ENCODE measurements around the gene CAMP. TPM values are rescaled to one million over a fixed set of nuclear protein-coding genes. Genes with fewer than 3 reads are reported as not detected.

The CAMP gene
- not detected in 2 replicates for total RNA-seq (ENCODE audit: low replicate concordance)
- long read RNA-seq: 0 reads

DNA sequence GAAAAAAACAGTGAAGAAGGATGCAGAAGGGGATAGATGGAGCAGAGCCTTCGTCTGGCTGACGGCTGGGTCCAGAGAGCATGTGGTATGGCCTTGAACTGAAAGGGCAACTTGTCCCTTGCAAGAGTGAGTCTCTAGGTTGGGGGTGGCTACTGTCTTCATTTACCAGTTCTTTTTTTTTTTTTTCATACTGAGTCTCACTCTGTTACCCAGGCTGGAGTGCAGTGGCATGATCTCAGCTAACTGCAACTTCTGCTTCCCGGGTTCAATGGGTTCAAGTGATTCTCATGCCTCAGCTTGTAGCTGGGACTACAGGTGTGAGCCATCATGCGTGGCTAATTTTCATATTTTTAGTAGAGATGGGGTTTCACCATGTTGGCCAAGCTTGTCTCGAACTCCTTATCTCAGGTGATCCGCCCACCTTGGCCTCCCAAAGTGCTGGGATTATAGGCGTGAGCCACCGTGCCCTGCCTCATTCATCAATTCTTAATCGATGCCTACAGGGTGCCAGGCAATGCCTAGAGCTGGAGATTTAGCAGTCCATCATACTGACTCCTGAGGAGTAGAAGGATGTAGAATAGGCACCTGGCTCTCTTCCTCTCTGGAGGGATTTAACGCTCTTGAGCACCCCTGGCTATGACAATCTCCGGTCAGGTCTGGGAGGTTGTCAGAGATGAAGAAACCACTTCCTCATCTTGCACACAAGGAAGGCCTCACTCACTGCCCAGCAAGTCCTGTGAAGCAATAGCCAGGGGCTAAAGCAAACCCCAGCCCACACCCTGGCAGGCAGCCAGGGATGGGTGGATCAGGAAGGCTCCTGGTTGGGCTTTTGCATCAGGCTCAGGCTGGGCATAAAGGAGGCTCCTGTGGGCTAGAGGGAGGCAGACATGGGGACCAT lies at the start of gene CAMP:
CAMP (plus strand) TSS at position 880 of the 898 bp plus-strand sequence; CDS start at position 897, 17 bp downstream.
- no peak within 1 kb of the TSS for H3K4me3 Mint-ChIP-seq
- H3K27ac Mint-ChIP-seq: no peak within 1 kb of the TSS
- peaks cover 4% of the 10 kb centered on the region for H3K27me3 Mint-ChIP-seq
- peak; percentile 75 for DNase-seq (ENCODE audit: extremely low spot score, unreplicated experiment)
- no peaks in the 10 kb centered on the region for H3K36me3 Mint-ChIP-seq
- H3K4me1 Mint-ChIP-seq (ENCODE audit: unreplicated experiment): no peaks in the 10 kb centered on the region
- TF ChIP-seq, protein P1, sequence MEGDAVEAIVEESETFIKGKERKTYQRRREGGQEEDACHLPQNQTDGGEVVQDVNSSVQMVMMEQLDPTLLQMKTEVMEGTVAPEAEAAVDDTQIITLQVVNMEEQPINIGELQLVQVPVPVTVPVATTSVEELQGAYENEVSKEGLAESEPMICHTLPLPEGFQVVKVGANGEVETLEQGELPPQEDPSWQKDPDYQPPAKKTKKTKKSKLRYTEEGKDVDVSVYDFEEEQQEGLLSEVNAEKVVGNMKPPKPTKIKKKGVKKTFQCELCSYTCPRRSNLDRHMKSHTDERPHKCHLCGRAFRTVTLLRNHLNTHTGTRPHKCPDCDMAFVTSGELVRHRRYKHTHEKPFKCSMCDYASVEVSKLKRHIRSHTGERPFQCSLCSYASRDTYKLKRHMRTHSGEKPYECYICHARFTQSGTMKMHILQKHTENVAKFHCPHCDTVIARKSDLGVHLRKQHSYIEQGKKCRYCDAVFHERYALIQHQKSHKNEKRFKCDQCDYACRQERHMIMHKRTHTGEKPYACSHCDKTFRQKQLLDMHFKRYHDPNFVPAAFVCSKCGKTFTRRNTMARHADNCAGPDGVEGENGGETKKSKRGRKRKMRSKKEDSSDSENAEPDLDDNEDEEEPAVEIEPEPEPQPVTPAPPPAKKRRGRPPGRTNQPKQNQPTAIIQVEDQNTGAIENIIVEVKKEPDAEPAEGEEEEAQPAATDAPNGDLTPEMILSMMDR (conservative IDR thresholded peaks at IDR 0.05): no peak
- no peaks in the 10 kb centered on the region for H3K9me3 Mint-ChIP-seq

- Mint-ChIP-seq H3K4me3 (no peak overlapping the region), H3K27me3 (no peaks in the 10 kb centered on the region), H3K27ac (no peak overlapping the region), H3K4me1 (ENCODE audit: unreplicated experiment) (peaks cover 4% of the 10 kb centered on the region), H3K36me3 (peaks cover 32% of the 10 kb centered on the region), H3K9me3 (no peaks in the 10 kb centered on the region)
- TF ChIP-seq, protein P1 (conservative IDR thresholded peaks at IDR 0.05): no peak
- DNase-seq (ENCODE audit: extremely low spot score, unreplicated experiment): no peak
These were observed 45.2 kb upstream of the CAMP start for GRCh38 chr3:48178072-48178471.

GRCh38 chr3:48180021-48180420 lies 43.3 kb upstream of the CAMP start:
- H3K36me3 Mint-ChIP-seq: peaks cover 25% of the 10 kb centered on the region
- TF ChIP-seq, protein P1 (conservative IDR thresholded peaks at IDR 0.05): no peak
- no peaks in the 10 kb centered on the region for H3K27me3 Mint-ChIP-seq
- no peak overlapping the region for H3K4me3 Mint-ChIP-seq
- DNase-seq (ENCODE audit: extremely low spot score, unreplicated experiment): no peak
- peaks cover 4% of the 10 kb centered on the region for H3K4me1 Mint-ChIP-seq (ENCODE audit: unreplicated experiment)
- no peak overlapping the region for H3K27ac Mint-ChIP-seq
- H3K9me3 Mint-ChIP-seq: no peaks in the 10 kb centered on the region

DNA sequence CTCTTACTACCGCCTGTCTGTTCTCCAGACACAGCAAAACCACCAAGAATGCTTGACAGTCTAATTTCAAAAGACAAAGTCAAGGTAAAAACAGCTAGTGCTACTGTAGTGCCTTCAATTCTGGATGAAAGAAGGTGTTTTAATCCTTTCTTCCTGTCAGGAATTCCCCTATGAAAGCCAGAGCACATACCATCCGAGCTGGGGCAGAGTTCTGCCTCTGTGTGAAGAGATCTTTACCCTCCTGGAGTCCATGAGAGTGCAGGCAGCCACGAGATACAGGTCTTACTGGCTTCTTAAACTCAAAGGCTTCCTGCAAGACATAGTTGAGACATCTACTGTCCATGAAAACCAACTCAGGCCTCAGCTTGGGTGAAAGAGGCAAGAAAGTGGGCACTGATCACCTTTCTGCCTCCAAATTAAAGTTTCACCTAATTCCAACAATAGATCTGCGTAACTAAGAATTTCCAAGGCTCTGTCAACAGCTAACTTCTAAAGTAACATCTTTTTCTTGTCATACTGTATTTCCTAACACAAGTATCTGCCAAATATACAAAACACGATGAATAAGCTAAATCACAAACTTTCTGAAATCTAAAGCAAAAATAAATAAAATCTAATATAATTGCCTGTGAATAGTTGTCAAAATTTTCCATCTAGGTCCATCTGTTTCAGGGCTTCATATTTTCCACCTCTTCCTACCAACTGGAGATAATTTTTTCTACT lies 42.6 kb upstream of the CAMP start:
- peaks cover 7% of the 10 kb centered on the region for H3K4me1 Mint-ChIP-seq (ENCODE audit: unreplicated experiment)

GRCh38 chr3:48184299-48184698 lies 39.0 kb upstream of the CAMP start:
- peaks cover 18% of the 10 kb centered on the region for H3K36me3 Mint-ChIP-seq
- TF ChIP-seq, protein P1 (conservative IDR thresholded peaks at IDR 0.05): no peak
- H3K9me3 Mint-ChIP-seq: no peaks in the 10 kb centered on the region
- H3K4me3 Mint-ChIP-seq: no peak overlapping the region
- peaks cover 18% of the 10 kb centered on the region for H3K4me1 Mint-ChIP-seq (ENCODE audit: unreplicated experiment)
- H3K27me3 Mint-ChIP-seq: no peaks in the 10 kb centered on the region
- no peak for DNase-seq (ENCODE audit: extremely low spot score, unreplicated experiment)
- no peak overlapping the region for H3K27ac Mint-ChIP-seq

More for the DNA sequence above, 42.6 kb upstream of the CAMP start:
- no peaks in the 10 kb centered on the region for H3K9me3 Mint-ChIP-seq
- no peak for DNase-seq (ENCODE audit: extremely low spot score, unreplicated experiment)
- H3K27me3 Mint-ChIP-seq: no peaks in the 10 kb centered on the region
- peaks cover 20% of the 10 kb centered on the region for H3K36me3 Mint-ChIP-seq
- no peak overlapping the region for H3K4me3 Mint-ChIP-seq
- H3K27ac Mint-ChIP-seq: no peak overlapping the region
- TF ChIP-seq, protein P1 (conservative IDR thresholded peaks at IDR 0.05): no peak

Measured in type B pancreatic cell (in vitro differentiated cells).